NCI-H146 treated with DMSO at 0.1 percent for 48 hours (cell line): ENCODE measurements around the gene BRF1.

Experiments
- DNase-seq: peaks from one replicate; lab custom pipeline; 2025; ENCODE audit not compliant: unreplicated experiment; lab: John Stamatoyannopoulos, UW

BRF1 gene

GRCh38 chr14:105267820-105268548, 32.8 kb downstream of the BRF1 start:
- DNase-seq: no peak

GRCh38 chr14:105261781-105262180, 39.0 kb downstream of the BRF1 start:
- no peak for DNase-seq

DNA sequence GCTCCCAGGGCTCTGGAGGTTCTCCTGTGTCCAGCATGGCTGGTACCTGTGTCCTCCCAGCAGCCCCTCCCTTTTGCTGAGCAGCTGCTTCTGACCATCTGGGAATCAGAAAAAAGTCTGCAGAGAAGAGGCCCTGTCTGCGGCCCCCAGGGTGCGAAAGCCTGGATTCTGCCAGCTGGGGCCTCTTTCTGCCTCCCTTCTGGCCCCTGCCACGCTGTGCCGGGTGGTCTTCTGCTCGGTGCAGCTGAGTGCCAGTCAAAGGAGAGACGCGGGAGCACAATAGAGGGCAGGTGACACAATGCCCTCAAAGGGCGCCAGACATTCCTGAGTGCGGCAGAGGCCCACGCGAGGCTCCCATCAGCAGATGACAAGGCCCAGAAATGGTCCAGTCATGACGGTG, 39.8 kb downstream of the BRF1 start:
- no peak for DNase-seq

GRCh38 chr14:105258846-105259245, 42.0 kb downstream of the BRF1 start:
- no peak for DNase-seq

DNA sequence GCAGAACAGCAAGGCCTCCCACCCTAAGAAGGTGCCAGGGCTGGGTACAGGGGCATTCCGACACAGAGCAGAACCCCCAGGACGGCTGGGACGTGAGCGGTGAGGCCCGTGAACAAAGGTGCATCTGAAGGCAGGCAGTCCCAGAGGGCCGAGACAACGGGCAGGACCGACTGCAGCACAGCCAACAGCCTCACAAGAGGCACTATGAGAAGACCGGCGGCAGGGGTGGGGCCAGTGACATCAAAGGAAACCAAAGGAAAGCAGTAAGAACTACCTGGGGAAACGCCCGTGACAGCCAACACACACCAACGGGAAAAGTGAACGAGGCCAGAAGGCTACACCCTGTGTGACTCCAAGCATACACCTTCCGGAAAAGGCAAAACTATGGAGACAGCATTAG, 43.3 kb downstream of the BRF1 start:
- no peak for DNase-seq

DNA sequence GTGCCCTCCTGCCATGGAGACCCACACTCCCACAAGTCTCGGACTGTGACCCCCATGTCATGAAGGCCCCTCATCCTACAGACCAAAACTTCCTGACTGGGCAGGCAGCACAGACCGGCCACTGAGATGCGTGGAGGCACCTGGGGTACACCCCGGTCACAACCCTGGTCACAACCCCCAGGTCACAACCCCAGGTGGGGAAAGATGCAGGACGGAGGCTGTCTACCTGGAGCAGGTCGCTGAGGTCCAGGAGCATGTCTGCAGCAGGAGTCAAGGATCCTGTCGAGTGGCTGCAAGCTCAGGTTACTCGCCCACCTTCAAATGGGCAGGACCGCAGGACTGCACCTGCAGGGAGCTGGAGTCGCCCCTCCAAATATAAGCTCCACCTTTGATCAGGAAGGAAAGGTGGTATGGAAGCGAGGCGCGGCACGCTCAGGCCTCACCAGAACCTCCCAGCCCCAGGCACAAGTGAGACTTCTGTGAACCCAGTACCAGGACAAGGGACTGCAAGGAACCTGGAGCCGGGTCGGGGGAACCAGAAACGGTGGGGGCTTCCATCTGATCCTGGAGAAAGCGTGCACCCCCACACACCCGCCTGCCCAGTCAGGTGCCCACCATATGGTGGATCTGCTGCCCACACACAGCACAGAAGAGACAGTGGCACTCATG, 44.4 kb downstream of the BRF1 start:
- no peak for DNase-seq

DNA sequence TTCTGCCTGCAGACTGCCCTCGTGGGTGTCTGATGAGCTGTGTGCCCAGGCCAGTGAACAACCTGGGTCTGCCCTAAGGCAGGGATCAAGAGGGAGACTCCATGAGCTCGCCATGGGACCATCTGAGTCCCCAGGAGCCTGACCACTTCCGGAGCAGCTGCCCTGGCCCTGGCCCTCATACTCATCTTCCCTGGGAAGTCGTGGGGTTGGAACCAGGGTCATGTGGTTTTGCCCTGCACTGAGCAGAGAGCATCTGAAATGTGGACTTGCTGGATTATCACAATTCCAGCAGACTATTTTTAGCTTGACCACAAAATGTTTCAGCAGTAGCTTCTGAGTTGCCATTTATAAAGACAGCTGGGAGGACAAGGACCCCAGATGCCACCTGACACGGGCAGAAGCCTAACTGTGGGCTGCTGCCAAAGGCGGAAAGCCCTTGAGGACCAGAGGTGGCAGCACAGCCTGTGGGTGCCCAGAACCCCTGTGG, 45.7 kb downstream of the BRF1 start:
- DNase-seq: no peak

GRCh38 chr14:105253329-105253682, 47.5 kb downstream of the BRF1 start:
- DNase-seq: no peak

DNA sequence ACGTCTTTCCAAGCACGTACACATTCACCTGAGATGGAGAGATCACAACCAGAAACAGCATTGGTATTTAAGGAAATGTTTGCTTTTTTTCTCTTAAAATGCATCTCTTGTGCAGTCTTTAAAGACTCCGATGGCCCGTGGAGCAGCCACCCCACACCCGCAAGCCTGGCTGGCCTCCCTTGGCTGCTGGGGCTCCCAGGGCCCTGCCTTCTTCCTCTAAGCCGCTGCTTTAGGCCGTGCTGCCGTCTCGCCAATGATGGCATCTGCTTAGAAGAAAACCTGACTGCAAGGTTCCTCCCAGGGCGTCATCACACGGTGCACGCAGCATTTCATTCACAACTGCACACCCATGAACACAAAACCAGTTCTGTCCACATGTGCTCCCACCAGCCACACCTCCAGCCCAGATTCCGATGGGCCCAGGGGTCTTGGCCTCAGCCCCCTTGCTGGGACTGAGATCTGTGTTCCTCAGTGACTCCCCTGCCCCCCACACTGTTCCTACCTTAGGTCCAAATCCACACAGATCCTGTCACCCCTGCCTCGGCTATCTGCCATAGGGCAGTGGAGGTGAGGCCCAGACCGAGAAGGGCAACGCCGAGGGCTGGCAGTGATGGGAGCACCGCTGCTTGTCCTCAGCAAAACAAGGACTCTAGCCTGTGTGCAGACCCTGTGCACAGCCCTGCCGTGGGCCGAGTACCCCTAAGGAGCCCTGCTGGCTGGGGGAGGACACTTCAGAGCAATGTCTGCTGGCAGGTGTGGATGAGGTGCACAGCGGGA, 48.1 kb downstream of the BRF1 start:
- DNase-seq: no peak

GRCh38 chr14:105251920-105252319, 48.9 kb downstream of the BRF1 start:
- DNase-seq: no peak

DNA sequence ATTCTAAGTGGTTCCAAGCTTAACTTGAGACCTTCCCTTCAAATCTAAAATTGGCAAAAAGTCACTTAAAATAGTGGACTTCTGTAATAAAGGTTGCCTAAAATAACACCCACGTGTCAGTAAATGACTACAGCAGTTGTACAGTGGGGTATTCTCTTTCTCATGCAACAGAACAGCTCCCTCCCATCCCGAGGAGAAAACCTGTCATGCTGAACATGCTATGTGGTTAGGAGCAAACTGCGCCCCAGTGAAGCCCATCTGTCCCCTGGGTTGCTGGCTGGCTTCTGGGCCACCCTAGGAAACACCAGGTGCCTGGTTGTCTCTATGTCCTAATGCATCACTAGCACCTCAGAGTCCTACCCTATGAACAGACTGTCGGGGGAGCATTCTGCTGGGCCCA, 49.8 kb downstream of the BRF1 start:
- no peak for DNase-seq

DNA sequence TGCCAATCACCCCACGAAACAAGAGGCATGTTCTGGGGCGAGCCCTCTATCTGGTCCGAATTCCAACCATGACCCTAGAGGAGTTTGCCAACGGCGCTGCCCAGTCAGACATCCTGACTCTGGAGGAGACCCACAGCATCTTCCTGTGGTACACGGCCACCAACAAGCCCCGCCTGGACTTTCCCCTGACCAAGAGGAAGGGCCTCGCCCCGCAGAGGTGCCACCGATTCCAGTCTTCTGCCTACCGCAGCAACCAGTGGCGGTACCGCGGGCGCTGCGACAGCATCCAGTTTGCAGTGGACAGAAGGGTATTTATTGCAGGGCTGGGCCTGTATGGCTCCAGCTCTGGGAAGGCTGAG, 50.8 kb downstream of the BRF1 start:
- no peak for DNase-seq

DNA sequence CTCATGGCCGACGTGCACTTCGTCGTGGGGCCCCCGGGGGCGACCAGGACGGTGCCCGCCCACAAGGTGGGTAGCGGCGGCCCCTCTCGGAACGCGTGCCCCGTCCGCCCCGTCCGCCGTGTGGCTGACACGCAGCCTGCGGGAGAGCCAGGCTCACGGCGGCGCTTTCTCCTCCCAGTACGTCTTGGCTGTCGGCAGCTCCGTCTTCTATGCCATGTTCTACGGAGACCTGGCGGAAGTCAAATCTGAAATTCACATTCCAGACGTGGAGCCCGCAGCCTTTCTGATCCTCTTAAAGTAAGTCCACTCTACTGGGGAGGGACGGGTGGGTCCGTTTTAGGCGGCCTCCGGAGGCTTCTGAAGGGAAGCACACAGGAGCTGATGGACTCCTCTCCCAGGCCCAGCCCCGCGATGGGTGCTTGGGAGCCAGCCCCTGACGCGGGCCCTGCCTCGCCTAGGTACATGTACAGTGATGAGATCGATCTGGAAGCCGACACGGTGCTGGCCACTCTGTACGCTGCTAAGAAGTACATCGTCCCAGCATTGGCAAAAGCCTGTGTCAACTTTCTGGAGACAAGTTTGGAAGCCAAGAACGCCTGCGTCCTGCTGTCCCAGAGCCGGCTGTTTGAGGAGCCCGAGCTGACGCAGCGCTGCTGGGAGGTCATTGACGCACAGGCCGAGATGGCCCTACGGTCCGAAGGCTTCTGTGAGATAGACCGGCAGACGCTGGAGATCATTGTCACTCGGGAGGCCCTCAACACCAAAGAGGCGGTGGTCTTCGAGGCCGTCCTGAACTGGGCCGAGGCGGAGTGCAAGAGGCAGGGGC, 51.4 kb downstream of the BRF1 start:
- DNase-seq: no peak

DNA sequence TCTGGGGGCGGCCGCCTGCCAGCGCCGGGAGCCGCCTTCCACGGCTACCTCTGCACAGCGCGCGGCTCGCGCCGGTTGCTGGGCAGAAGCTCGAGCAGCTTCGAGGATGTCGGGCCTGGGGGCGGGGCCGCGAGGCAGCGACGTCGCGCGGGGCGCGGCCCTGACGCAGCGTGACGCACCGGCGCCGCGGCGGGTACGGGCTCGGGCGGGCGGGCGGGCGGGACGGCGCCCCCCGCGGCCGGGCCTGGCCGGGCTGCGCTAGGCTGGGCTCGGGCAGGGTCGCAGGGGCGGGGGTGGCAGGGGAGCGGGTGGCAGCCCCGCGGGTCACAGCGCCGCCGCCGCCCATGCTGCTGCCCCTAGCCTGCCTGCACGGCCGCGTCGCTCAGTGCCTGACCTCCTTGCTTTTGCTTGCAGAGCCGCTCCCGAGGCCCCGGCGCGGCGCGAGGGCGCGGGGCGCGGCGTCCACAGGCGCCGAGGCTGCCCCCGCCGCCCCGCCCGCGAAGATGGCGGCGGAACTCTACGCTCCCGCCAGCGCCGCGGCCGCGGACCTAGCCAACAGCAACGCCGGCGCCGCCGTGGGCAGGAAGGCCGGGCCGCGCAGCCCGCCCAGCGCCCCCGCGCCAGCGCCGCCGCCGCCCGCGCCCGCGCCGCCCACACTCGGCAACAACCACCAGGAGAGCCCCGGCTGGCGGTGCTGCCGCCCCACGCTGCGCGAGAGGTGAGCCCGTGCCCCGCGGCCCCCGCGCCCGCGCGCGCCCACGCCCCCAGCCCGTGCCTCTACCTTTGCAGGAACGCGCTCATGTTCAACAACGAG, 52.2 kb downstream of the BRF1 start, which contains the start of gene BTBD6:
BTBD6 (plus strand) TSS at position 166 of the 814 bp plus-strand sequence; CDS start at position 345, 179 bp downstream.
- DNase-seq: peak; percentile 83

- DNase-seq: no peak
Observed at GRCh38 chr14:105247715-105248367, 53.0 kb downstream of the BRF1 start.

GRCh38 chr14:105247026-105247425, 53.8 kb downstream of the BRF1 start:
- DNase-seq: no peak

DNA sequence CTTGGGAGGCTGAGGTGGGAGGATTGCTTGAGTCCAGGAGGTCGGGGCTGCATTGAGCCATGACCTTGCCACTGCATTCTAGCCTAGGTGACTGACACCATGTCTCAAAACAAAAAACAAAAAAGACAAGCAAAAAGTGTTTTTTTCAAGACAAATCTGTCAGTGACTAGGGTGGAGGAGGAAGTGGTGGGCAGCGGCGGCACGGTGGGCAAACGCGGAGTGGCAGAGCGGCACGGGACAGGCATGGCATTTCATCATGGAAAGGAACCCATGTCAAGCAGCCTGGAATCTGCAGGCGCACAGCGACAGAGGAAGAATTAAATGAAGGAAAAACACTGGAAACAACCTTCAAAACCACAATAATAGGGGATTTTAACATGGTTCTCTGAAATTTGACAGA, 56.5 kb downstream of the BRF1 start:
- no peak for DNase-seq

DNA sequence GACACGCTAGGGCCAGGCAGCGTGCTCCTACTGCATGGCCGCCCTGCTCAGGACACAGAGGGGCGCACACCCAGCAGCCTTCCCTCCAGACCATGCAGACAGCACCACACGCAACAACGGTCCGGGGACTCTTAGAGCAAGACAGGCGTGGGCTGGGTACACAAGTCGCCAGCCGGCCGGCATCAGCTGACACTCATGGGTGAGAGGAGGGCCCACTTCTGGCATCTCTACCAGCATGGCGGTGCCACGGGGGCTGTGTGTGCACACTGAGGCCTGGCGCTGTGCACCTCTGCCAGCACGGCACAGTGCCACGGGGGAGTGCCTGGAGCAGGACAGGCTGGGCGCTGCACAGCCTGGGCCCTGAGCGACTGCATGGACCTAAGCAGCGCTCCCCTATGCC, 59.2 kb downstream of the BRF1 start:
- no peak for DNase-seq

- DNase-seq: no peak
Observed at GRCh38 chr14:105240811-105241576, 59.8 kb downstream of the BRF1 start.
